ENCODE results near the gene TSPAN13. TPM values are rescaled to one million over a fixed set of nuclear protein-coding genes. Genes with fewer than 3 reads are reported as not detected.
A peak's percentile ranks its signal among the peaks of the same experiment; 100 is the strongest.

TSPAN13 gene
- total and polyA plus RNA-seq, 2 of the 4 experiments (the other 2 are of a cell fraction), result 3.0 to 5.0 TPM

- Histone ChIP-seq H3K79me1 (ENCODE audit: low read depth in 1 of 2, low read length in 2 of 2) (no peaks in the 10 kb centered on the region), H4K8ac (ENCODE audit: low read depth in 2 of 2, low read length in 2 of 2) (no peak overlapping the region), H3K4ac (ENCODE audit: low read depth, low read length) (peak overlapping the region; percentile 28; the same call in 1 of the 2 replicates), H2BK5ac (ENCODE audit: low read depth, low read length, poor library complexity, severe bottlenecking) (no peak overlapping the region), H3K14ac (replicated peaks; ENCODE audit: low read depth, low read length) (no peak overlapping the region), H4K20me1 (ENCODE audit: insufficient read depth, low read length) (no peaks in the 10 kb centered on the region), H2AK9ac (replicated peaks; ENCODE audit: low read depth, low read length, poor library complexity) (no peak overlapping the region), H3K9me1 (ENCODE audit: insufficient read depth, low read length) (peaks cover 6% of the 10 kb centered on the region; the same call in 1 of the 2 replicates), H3K9me3 (ENCODE audit: control insufficient read depth, insufficient read depth, low read length) (no peaks in the 10 kb centered on the region), H3K4me1 (ENCODE audit: control insufficient read depth, insufficient read depth, low read length) (peaks cover 3% of the 10 kb centered on the region), H3K56ac (ENCODE audit: extremely low read depth, insufficient read depth, low read length) (no peak overlapping the region), H3K4me2 (ENCODE audit: low read depth, low read length) (no peak overlapping the region), H3K23ac (ENCODE audit: low read depth, low read length) (no peak overlapping the region), H4K5ac (ENCODE audit: low read depth, low read length) (no peak overlapping the region), H3K27ac (ENCODE audit: insufficient read depth, low read length) (peak overlapping the region; percentile 39; the same call in 1 of the 2 replicates), H3K27me3 (ENCODE audit: control insufficient read depth, insufficient read depth, low read length) (no peaks in the 10 kb centered on the region), H3K4me3 (ENCODE audit: insufficient read depth, low read depth, low read length) (no peak overlapping the region), H2BK20ac (ENCODE audit: low read depth, low read length) (no peak overlapping the region), H2AK5ac (ENCODE audit: low read depth, low read length) (peak overlapping the region; percentile 72; the same call in 1 of the 2 replicates), H3K36me3 (ENCODE audit: control insufficient read depth, insufficient read depth, low read length) (no peaks in the 10 kb centered on the region), H3K18ac (ENCODE audit: low read depth, low read length) (no peak overlapping the region), H2AFZ (replicated peaks; ENCODE audit: low read length, poor library complexity) (no peak overlapping the region), H2BK15ac (ENCODE audit: low read depth, low read length) (no peak overlapping the region), H3K9ac (ENCODE audit: low read depth, low read length) (no peak overlapping the region), H4K91ac (ENCODE audit: insufficient read depth, low read depth, low read length) (no peak overlapping the region), H2BK120ac (ENCODE audit: low read depth, low read length) (no peak overlapping the region)
- dilution Hi-C loops (cut with HindIII; ENCODE audit: low sequenced_read_pairs, unreplicated experiment) (no loop called here), in situ Hi-C loops (cut with MboI; ENCODE audit: low sequenced_read_pairs) (no loop called here), intact Hi-C loops (cut with micrococcal nuclease) (no loop called here)
- DNase-seq, result peak; percentile 98
- peak; percentile 79 for TF ChIP-seq CEBPB (IDR thresholded peaks at IDR 0.05; ENCODE audit: low read depth, low read length)
- no peak for TF ChIP-seq POLR2A (IDR thresholded peaks at IDR 0.05; ENCODE audit: low read depth, low read length)
- peak; percentile 78 for TF ChIP-seq NFE2L2 (IDR thresholded peaks at IDR 0.05; ENCODE audit: low read depth, low read length)
- TF ChIP-seq BHLHE40 (IDR thresholded peaks at IDR 0.05; ENCODE audit: low read depth, low read length), result peak; percentile 89
- TF ChIP-seq USF2 (IDR thresholded peaks at IDR 0.05; ENCODE audit: low read depth, low read length), result peak; percentile 32; the same call in 1 of the 2 replicates
- TF ChIP-seq SMC3 (IDR thresholded peaks at IDR 0.05; ENCODE audit: low read depth, low read length), result no peak
- no peak for TF ChIP-seq CHD1 (IDR thresholded peaks at IDR 0.05; ENCODE audit: low read depth, low read length)
- no peak for TF ChIP-seq MAZ (IDR thresholded peaks at IDR 0.05; ENCODE audit: borderline replicate concordance, low read depth, low read length)
- TF ChIP-seq MXI1 (IDR thresholded peaks at IDR 0.05; ENCODE audit: borderline replicate concordance, low read depth, low read length), result peak; percentile 67; the same call in 1 of the 2 replicates
- TF ChIP-seq FOS (IDR thresholded peaks at IDR 0.05; ENCODE audit: low read depth, low read length), result peak; percentile 85
- no peak for TF ChIP-seq RFX5 (IDR thresholded peaks at IDR 0.05; ENCODE audit: low read depth, low read length)
- 80% methylated on average over 1 of the region's 6 CpGs; no CpG with 5 or more reads in 1 of the 2 experiments for WGBS, 2 experiments (ENCODE audit: extremely low coverage in 2 of 2, insufficient read length in 1 of 2)
- ATAC-seq (ENCODE audit: low read depth), result peak; percentile 97
- BruUV-seq (replicated peaks), result no TSS peak
- POLR2A ChIA-PET (ENCODE audit: unreplicated experiment), result interaction anchor here (0.6 kb wide), 1 partner anchor 83 kb away, joined by 3 read pairs; no protein-coding TSS in a partner anchor
- CTCF ChIA-PET, result no interaction called here
These were observed 13.5 kb upstream of the TSPAN13 start for GRCh38 chr7:16739863-16740622.
